HG03060 (cell line): ENCODE results near the gene TYMP.

Source experiments
- ATAC-seq: cut with Tn5 transposase; IDR thresholded peaks from one replicate; pipeline ENCODE4 v1.9.1; 2021; ENCODE audit warnings: low read depth, moderate number of reproducible peaks; ENCODE audit not compliant: unreplicated experiment

TYMP gene

DNA sequence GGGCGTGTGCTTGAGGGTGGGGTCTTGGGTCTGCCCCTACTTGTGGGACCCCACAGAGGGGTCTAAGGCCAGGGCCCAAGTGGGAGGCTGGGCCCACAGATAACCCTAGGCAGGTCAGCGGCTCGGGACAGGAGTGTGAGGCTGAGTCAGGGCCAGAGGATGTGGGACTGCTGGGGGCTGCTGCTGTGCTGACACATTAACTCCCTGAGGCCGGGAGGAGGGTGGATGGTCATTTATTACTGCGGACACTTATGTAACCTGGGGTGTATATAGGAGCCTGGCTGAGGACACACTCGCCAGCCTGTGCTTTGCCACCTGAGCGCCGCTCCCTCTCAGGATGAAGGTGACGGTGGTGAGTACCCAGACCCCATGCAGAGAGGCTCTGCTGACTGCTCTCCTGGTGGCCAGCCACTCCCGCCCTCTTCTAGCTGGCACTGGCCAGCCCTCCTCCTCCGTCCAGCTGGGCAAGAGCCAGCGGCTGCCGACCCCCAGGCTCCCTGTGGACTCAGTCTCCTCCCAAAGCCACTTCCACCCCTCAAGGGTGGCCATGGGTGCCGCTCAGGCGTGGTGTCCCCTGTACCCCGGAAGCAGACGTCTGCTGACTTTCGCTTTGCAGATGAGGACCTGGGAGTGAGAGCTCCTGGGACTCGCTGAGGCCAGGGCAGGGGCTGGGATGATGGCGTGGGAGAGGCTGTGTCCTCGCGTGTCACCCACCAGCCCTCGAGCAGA, 43.1 kb downstream of the TYMP start, which contains the start of gene MIOX:
TSS of gene MIOX (plus strand) at position 299 of the 729 bp plus-strand sequence. CDS start at position 338, 39 bp downstream.
- no peak for ATAC-seq

DNA sequence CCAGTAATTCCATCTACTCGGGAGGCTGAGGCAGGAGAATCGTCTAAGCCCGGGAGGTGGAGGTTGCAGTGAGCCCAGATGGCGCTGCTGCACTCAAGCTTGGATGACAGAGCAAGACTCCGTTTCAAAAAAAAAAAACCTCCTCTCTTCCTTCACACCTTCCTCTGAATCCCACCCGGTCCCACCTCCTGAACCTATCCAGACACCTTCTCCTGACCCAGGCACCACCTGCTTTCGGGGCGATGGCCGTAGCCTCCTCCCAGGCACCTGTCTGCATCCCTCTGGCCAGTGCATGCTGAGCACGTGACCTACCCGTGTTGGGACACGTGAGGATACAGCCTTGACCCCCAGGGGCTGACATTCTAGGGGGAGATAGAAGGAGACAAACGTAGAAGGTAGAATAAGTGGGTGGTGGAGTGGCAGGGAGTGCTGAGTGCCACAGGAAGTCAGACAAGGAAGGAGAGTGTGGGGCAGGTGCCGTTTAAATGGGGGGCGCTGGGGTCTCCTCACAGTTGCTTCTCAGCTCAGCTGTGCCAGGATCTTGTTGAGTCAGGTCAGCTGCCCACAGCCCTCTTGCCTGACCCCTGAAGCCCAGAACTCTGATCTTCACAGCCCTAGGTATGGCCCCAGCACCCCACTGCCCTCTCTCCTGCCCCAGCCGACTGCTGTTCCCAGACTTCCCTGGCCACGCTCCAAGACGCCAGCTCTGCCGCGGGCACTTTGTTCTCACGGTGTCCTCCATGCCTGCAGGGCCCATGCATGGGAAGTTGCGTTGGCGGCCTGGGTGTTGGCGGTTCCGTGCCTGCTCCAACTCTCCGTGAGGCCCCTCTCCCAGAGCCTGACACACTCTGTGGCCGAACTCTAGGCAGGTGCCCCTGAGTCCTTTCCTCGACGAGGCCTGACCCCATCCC, 44.3 kb downstream of the TYMP start:
- no peak for ATAC-seq

- no peak for ATAC-seq
These were observed 45.6 kb downstream of the TYMP start for GRCh38 chr22:50483977-50484853.

DNA sequence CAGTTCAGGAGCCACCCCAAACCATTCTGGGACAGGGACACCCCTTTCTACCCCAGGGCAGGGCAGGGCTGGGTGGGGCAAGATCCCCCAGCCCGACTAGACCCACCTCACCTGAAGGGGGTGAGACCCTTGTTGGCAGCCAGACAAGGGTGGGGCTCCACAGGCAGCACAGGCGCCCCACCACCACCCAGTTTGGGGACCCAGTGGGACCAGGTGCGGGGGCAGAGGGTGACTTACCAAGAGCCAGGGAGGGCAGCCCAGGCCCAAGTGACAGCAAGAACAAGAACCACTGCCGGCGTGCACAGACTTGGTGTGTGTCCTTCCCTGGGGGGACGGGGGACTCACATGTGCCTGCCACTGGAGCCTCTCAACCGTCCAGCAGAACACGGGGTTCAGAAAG, 46.3 kb downstream of the TYMP start:
- no peak for ATAC-seq

- no peak for ATAC-seq
These were observed 46.7 kb downstream of the TYMP start for GRCh38 chr22:50483106-50483505.

DNA sequence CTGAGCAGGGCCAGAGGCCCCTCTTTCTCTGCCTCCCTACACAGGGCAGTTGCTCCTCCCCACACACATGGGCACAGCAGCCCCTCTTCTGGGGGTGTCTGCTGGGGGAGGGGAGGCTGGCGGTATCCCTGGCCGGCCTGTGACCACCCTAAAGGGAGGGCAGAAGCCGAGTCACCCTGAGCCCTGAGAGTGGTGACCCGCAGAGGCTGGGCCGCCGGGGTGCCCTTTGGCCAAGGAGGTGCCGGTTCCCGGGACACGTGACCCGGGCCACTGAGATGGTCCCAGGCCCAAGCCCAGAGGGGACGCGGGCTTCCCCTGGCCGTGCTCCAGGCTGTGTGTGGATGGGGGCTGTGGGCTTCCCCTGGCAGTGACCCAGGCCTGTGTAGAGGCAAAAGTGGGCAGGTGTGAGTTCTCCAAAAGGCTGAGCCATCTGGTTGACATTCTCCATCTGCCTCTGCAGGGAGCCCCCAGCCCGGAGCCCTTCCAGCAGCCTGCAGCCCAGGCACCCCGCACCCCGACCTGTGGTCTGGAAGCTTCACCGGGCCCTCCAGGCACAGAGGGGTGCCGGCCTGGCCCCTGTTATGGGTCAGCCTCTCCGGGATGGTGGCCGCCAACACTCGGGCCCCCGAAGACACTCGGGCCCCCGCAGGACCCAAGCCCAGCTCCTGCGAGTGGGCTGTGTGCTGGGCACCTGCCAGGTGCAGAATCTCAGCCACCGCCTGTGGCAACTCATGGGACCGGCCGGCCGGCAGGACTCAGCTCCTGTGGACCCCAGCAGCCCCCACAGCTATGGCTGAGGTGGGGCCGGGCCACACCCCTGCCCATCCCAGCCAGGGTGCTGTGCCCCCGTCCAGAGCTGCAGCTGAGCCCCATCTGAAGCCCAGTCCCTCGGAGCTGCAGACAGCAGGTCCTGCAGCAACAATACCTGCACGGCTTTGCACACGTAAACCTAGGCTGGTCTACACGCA, 47.4 kb downstream of the TYMP start:
- no peak for ATAC-seq

DNA sequence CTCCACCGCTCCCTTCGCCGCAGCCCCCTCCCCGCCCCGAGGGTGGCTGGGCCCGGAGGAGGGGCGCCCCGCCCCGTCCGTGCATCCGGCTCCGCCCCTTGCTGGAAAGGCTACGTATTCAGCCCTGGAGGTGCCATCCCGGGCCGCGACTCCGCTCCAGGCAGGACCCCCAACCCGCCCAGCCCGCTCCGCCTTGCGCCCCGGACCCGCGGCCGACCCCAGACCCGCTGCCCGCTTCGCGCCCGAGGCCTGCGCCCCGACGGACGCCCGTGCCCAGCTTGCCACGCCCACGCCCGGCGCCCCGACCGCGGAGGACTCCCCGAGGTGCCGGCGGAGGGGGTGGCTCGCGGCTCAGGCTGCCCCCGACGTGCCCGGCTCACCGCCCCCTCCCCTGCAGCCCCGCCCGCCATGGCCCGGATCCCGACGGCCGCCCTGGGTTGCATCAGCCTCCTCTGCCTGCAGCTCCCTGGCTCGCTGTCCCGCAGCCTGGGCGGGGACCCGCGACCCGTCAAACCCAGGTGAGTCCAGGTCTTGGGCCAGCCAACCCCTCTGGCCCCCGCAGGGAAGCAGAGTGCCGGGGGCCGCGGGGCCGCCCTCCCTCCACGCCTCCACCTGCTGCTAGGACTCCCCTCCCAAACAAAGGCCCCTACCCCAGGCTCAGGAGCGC, 48.2 kb downstream of the TYMP start, which contains the start of gene ADM2:
TSS of gene ADM2 (plus strand) at position 104 of the 667 bp plus-strand sequence. CDS start at position 409, 305 bp downstream.
- no peak for ATAC-seq

DNA sequence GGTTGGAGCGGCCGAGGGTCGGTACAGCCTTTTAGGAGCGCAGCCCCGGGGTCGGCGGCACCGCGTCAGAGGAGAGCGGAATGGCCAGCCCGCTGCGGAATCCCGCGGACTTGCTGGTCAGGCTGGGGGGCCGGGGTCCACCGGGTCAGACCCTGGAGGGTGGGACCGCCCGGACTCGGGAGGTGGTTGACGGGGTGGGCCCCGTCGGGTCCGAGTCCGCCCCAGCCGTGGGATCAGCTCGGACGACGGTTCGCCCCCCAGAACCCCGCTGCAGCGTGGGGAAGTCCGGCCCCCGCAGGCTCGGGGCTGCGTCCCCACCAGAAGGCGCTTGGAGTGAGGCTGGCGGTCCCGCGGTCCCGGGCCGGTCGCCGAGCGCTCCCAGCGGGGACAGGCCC, 48.8 kb downstream of the TYMP start:
- no peak for ATAC-seq

GRCh38 chr22:50479721-50480120, 50.1 kb downstream of the TYMP start:
- no peak for ATAC-seq

DNA sequence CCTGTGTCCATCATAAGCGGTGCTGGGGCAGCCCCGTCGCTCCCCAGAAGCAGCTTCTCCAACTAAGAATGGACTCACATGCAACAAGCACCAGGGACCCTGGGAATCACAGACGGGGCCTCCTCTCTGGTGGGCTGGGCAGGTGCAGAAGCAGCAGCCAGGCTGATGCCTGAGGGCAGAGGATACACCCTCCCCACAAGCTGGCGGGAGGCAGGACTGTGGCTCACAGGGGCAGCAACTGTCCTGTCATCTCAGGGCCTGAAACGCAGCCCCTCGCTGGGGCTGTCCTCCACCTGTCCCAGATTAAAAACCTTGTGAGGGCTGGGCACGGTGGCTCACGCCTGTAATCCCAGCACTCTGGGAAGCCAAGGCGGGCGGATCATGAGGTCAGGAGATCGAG, 51.9 kb downstream of the TYMP start:
- ATAC-seq = no peak

DNA sequence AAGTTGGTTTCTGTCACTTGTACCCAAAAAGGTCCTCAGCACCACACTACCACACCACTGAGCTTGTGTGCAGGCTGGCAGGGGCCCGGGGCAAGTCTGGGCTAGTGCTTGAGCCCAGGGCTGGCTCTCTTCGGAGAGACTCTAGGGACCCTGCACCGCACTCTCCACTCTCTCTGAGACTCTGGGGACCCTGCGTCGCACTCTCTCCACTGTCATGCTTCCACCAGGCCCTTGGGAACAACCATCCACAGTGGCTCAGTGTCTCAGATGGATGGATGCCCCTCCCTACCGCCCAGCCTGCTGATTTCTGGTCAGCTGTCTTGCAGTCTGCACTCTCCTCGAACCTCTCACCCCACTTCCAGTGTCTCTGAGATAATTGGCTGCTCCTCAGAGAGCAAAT, 52.9 kb downstream of the TYMP start:
- ATAC-seq = no peak
